Measurements from ENCODE around the gene CCDC57.
"Not testable (repeated sequence)": the region's sequence is repeated elsewhere in the genome, so short reads cannot be mapped to it uniquely, and the experiment has no call there.

The CCDC57 gene

DNA sequence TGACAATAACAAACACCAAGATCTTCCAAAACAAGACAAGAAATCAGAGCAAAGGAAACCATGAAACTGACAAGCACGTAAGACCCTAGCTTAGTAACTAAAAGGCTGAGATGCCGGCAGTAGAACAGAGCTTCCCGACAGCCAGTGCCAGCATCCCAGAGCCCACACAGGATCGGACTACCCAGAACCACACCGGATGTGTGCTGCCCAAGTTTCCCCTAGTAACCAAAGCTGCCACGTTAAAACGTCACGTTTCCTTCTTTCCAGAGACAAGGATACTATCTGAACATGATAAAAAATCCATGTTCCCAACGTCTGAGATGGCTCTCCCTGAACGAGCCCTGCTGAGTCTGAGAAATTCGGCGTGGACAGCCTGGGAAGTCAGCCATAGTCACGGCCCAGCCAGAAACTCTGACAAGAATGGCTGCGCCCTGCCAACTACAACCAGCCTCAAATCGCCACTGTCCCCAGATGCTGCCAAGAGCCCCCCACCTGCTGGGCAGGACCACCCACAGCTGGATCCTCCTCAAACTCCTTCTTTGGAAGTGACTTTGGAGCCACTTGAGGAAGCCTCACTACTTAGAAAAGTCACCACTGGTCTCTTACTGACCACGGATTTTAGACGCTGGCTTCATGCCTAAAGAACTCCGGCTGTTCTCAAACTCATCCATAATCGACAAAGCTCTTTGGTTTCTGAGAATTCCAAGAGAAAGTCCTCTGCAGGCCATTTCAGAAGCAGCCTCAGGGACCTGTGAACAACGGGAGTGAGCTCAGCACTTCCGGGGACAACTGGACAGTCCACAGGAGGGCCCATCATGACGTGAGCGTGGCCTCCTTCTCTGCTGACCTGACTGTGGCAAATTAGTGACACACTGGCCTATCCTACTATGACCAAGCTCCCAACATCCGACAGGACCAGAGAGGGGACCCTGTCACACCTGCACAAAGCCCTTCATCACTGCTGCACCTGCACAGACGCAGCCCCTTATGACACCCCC lies 16.7 kb downstream of the CCDC57 start:
- no peak overlapping the region for H3K4me3 ChIP-seq (ENCODE audit: low read depth, low read length)
- TF ChIP-seq, protein P1, sequence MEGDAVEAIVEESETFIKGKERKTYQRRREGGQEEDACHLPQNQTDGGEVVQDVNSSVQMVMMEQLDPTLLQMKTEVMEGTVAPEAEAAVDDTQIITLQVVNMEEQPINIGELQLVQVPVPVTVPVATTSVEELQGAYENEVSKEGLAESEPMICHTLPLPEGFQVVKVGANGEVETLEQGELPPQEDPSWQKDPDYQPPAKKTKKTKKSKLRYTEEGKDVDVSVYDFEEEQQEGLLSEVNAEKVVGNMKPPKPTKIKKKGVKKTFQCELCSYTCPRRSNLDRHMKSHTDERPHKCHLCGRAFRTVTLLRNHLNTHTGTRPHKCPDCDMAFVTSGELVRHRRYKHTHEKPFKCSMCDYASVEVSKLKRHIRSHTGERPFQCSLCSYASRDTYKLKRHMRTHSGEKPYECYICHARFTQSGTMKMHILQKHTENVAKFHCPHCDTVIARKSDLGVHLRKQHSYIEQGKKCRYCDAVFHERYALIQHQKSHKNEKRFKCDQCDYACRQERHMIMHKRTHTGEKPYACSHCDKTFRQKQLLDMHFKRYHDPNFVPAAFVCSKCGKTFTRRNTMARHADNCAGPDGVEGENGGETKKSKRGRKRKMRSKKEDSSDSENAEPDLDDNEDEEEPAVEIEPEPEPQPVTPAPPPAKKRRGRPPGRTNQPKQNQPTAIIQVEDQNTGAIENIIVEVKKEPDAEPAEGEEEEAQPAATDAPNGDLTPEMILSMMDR (IDR thresholded peaks at IDR 0.05; ENCODE audit: insufficient read depth, low read depth, low read length, missing control alignments) = no peak
- DNase-seq (ENCODE audit: low read depth) = no peak

DNA sequence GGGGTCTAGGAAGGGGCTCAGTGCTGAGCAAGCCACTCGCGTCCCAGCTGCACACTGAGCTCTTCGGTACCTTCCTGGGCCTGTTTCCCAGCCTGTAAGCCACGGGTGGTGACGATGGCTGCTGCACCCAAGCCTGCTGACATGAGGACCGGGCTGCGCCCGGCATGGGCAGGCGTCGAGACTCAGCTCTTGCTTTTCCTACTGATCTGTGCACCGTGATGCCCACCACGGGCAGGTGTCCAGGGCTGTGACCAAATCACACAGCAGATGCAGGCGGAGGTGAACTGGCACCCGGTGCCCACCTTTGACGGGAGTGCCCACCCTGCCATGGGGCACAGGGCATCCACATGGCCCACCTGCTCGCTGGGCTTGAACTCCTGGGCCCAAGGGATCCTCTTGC lies 17.9 kb downstream of the CCDC57 start:
- TF ChIP-seq, protein P1 (IDR thresholded peaks at IDR 0.05; ENCODE audit: insufficient read depth, low read depth, low read length, missing control alignments) = no peak
- no peak for DNase-seq (ENCODE audit: low read depth)
- no peak overlapping the region for H3K4me3 ChIP-seq (ENCODE audit: low read depth, low read length)

- DNase-seq (ENCODE audit: low read depth) = no peak
- TF ChIP-seq, protein P1 (IDR thresholded peaks at IDR 0.05; ENCODE audit: insufficient read depth, low read depth, low read length, missing control alignments) = no peak
- H3K4me3 ChIP-seq (ENCODE audit: low read depth, low read length) = no peak overlapping the region
Measured at GRCh38 chr17:82193520-82194220, 19.0 kb downstream of the CCDC57 start.

- not testable (repeated sequence) for H3K4me3 ChIP-seq (ENCODE audit: low read depth, low read length); DNase-seq (ENCODE audit: low read depth)
Measured at GRCh38 chr17:82193050-82193449, 19.6 kb downstream of the CCDC57 start.

DNA sequence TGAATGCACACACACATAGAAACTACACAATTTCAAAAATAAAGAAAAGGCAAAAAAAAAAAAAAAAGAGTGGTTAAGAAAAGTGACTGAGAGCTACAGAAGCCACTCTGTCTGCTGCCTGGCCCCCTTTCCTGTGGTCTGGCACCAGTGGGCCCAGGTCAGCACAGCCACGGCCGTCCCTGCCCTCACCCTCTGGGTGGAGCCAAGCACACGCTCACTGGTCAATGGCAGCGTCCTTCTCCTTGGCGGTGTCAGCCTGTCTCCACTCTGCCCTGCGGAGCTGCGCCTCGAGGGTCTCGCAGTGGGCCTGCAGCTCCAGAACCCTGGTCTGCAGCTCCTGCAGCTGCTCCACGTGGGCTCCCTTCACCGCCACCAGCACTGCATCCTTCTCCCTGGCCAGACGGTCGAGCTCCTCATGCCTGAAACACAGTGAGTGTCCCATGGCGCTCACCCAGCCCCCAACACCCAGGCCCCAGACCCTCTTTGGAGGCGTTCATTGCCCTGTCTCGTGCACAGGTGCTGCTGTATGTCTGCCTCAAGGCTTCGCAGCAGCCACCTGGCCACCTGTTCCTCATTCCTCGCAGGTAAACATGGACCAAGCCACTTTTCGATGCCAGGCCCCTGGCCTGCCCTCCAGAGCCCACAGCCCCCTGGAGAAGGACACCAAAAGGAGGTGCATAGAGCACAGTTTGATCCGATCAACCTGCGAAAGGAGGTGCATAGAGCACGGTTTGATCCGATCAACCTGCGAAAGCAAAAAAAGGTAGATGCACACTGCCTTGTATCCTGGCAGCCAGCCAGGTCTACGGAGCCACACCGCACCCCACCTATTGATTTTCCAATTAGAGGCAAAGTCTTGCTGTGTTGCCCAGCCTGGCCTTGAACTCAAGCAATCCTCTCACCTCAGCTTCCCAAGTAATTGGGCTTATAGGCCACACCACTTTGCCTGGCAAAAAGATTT lies 24.4 kb downstream of the CCDC57 start:
- TF ChIP-seq, protein P1 (IDR thresholded peaks at IDR 0.05; ENCODE audit: insufficient read depth, low read depth, low read length, missing control alignments) = no peak
- no peak overlapping the region for H3K4me3 ChIP-seq (ENCODE audit: low read depth, low read length)
- no peak for DNase-seq (ENCODE audit: low read depth)

DNA sequence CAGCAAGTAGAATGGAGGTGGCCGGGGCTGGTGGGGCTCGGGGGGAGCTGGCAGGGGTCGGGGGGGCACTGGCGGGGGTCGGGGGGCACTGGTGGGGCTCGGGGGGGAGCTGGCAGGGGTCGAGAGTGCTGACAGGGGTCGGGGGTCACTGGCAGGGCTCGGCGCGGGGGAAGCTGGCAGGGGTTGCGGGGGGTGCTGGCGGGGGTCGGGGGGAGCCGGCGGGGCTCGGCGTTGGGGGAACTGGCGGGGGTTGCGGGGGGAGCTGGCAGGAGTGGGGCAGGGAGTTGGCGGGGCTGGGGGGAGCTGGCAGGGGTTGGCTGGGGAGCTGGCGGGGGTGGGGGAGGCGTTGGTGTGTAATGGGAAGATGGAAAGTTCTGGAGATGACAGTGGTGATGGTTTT lies 25.1 kb downstream of the CCDC57 start:
- H3K4me3 ChIP-seq (ENCODE audit: low read depth, low read length) = no peak overlapping the region
- DNase-seq (ENCODE audit: low read depth) = no peak
- TF ChIP-seq, protein P1 (IDR thresholded peaks at IDR 0.05; ENCODE audit: insufficient read depth, low read depth, low read length, missing control alignments) = no peak

Measured in GM12865 (cell line).